Type B pancreatic cell (in vitro differentiated cells): ENCODE data around the gene ZNF655. TPM values are rescaled to one million over a fixed set of nuclear protein-coding genes. Genes with fewer than 3 reads are reported as not detected.

ENCODE experiments used
- DNase-seq: peaks from one replicate; pipeline ENCODE4 v3.0.0; 2021; ENCODE audit warnings: mixed read lengths; ENCODE audit not compliant: unreplicated experiment; ENCODE audit errors: extremely low spot score
- H3K27ac Mint-ChIP-seq: 2 replicates; pipeline ENCODE4 v1.8.0; 2021; ENCODE audit warnings: mild to moderate bottlenecking, mixed read lengths
- H3K27me3 Mint-ChIP-seq: 2 replicates; pipeline ENCODE4 v1.8.0; 2021; ENCODE audit warnings: mixed read lengths
- H3K36me3 Mint-ChIP-seq: 2 replicates; pipeline ENCODE4 v1.8.0; 2021; ENCODE audit warnings: mixed read lengths
- H3K4me1 Mint-ChIP-seq: one replicate; pipeline ENCODE4 v1.8.0; 2021; ENCODE audit warnings: mixed read lengths; ENCODE audit not compliant: unreplicated experiment
- H3K4me3 Mint-ChIP-seq: 2 replicates; pipeline ENCODE4 v1.8.0; 2021; ENCODE audit warnings: mild to moderate bottlenecking, mixed read lengths
- H3K9me3 Mint-ChIP-seq: 2 replicates; pipeline ENCODE4 v1.8.0; 2021; ENCODE audit warnings: mixed read lengths
- CTCF ChIP-seq: fragments of 200-600 bp; sonication (generic); conservative IDR thresholded peaks from 2 replicates; pipeline ENCODE4 v1.5.0; 2021; ENCODE audit warnings: antibody characterized with exemption, mild to moderate bottlenecking
- total RNA-seq: library from RNA; stranded (reverse); gene quantifications from 2 replicates; pipeline ENCODE4 v1.2.1, GENCODE V29; 2021; ENCODE audit warnings: low replicate concordance

ZNF655 gene
- total RNA-seq, 1 donor from 2014 or later = 69.2 TPM

- Mint-ChIP-seq H3K4me3 (no peak overlapping the region), H3K27ac (no peak overlapping the region), H3K9me3 (no peaks in the 10 kb centered on the region), H3K36me3 (peaks cover 38% of the 10 kb centered on the region), H3K27me3 (no peaks in the 10 kb centered on the region), H3K4me1 (no peaks in the 10 kb centered on the region)
- TF ChIP-seq CTCF = no peak
- DNase-seq = no peak
Measured at GRCh38 chr7:99625321-99625720, 66.9 kb downstream of the ZNF655 start.

- Mint-ChIP-seq H3K4me1 (no peaks in the 10 kb centered on the region), H3K4me3 (no peak overlapping the region), H3K36me3 (peaks cover 37% of the 10 kb centered on the region), H3K9me3 (no peaks in the 10 kb centered on the region), H3K27me3 (no peaks in the 10 kb centered on the region), H3K27ac (no peak overlapping the region)
- DNase-seq = peak; percentile 27
- no peak for TF ChIP-seq CTCF
Measured at GRCh38 chr7:99625961-99626360, 67.5 kb downstream of the ZNF655 start.

Other genes with a start within 250 kb of the ZNF655 start
- gene ARPC1A, start 232.7 kb upstream of the ZNF655 start, total RNA-seq = 164 and 209 TPM in 2 replicates
- 55.0 and 125 TPM in 2 replicates for gene ARPC1B, start 183.9 kb upstream of the ZNF655 start, total RNA-seq
- 112 and 115 TPM in 2 replicates for gene PDAP1, start 150.0 kb upstream of the ZNF655 start, total RNA-seq
- 102 and 166 TPM in 2 replicates for gene BUD31, start 149.7 kb upstream of the ZNF655 start, total RNA-seq
- 7.9 and 11.3 TPM in 2 replicates for gene PTCD1, start 119.8 kb upstream of the ZNF655 start, total RNA-seq
- 48.4 and 64.1 TPM in 2 replicates for gene CPSF4, start 119.7 kb upstream of the ZNF655 start, total RNA-seq
- 345 and 403 TPM in 2 replicates for gene ATP5MF, start 92.5 kb upstream of the ZNF655 start, total RNA-seq
- 12.6 and 19.0 TPM in 2 replicates for gene ZNF789, start 85.8 kb upstream of the ZNF655 start, total RNA-seq
- gene ZNF394, start 58.4 kb upstream of the ZNF655 start, total RNA-seq = 24.3 and 31.8 TPM in 2 replicates
- 9.2 and 14.0 TPM in 2 replicates for gene ZKSCAN5, start 54.0 kb upstream of the ZNF655 start, total RNA-seq
- 10.2 and 10.8 TPM in 2 replicates for gene FAM200A, start 6.5 kb upstream of the ZNF655 start, total RNA-seq
- gene TMEM225B, start 39.6 kb downstream of the ZNF655 start, total RNA-seq = 0.36 and 0.82 TPM in 2 replicates
- 22.9 and 25.4 TPM in 2 replicates for gene ZSCAN25, start 58.3 kb downstream of the ZNF655 start, total RNA-seq
- gene CYP3A5, start 121.4 kb downstream of the ZNF655 start, total RNA-seq = 33.1 and 53.0 TPM in 2 replicates
- 0.46 and 2.3 TPM in 2 replicates for gene CYP3A7, start 176.6 kb downstream of the ZNF655 start, total RNA-seq
- 4.2 and 10.0 TPM in 2 replicates for gene CYP3A4, start 225.5 kb downstream of the ZNF655 start, total RNA-seq